ENCODE results near the gene ATAT1. TPM values are rescaled to one million over a fixed set of nuclear protein-coding genes. Genes with fewer than 3 reads are reported as not detected.

The ATAT1 gene
- total RNA-seq: 2.7 and 3.4 TPM in 2 replicates

DNA sequence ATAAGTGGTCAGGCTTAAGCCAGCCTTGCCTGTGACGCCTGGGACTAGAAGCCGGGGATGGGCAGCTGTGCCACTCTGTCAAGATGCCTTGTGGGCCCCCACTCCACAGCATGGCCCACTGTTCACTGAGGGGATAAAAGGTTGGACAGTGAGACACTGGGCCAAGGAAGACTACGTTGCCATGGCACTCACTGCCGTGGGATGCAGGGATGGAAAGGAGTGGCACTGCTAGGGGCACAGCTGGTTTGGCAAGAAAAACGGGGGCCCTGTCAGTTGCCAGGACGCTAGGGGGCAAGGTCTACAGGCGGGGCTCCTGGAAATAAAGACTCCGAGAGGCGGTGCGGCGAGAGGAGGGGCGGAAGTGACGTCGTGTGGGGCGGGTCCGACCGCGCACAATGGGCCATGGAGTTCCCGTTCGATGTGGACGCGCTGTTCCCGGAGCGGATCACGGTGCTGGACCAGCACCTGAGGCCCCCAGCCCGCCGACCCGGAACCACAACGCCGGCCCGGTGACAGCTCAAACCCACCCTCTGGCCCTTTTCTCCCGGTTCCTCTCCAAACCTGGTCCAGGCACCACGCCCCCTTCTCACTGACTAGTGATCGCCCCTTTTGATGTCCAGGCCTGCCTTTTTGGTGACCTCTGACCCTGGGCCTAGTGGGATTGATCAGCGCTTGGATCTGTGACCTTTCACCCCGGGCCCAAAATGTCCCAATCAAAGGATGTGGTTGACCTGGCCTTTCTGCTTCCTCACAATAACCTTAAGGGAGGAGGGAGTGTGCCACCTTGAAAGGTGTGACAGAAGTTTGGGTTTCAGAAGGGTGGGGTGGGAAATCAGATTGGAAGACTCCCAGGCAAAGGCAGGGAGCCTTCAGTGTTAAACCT is at the start of gene ATAT1:
Gene ATAT1 (plus strand): TSS at position 391 of the 883 bp plus-strand sequence.
- peak; percentile 55 to 89 for DNase-seq (ENCODE audit: low read depth in 2 of 2)

DNA sequence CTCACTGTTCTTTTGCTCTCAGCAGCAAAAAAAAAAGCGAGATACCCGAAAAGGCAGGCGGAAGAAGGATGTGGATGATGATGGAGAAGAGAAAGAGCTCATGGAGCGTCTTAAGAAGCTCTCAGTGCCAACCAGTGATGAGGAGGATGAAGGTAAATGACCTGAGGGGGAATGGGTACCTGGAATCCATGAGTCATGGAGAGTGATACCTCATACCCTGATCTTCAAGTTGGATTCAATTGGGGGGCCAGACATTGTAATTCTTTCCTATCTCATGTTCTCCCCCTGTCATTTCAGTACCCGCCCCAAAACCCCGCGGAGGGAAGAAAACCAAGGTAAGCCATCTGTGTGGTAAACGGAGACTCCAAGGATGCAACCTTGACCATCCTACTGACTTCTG is 48.6 kb upstream of the ATAT1 start:
- DNase-seq (ENCODE audit: low read depth in 2 of 2): no peak

DNA sequence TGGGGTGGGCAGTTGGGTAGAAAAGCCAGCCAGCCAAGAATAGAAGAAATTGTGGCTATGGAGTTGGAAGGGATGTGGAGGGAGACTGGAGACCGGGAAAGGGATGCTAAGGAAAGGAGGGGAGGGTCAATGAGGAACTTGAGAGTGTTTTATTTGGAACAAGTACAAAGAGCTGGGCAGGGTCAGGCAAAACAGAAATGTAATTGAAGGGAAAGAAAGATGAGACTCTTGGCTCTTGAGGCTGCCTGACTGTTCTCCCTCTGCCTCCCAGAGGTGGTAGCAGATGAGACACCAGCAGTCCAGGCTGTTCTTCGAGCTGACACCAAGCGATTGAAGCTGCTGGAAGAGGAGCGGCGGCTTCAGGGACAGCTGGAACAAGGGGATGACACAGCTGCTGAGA is 42.8 kb upstream of the ATAT1 start:
- no peak for DNase-seq (ENCODE audit: low read depth in 2 of 2)

DNA sequence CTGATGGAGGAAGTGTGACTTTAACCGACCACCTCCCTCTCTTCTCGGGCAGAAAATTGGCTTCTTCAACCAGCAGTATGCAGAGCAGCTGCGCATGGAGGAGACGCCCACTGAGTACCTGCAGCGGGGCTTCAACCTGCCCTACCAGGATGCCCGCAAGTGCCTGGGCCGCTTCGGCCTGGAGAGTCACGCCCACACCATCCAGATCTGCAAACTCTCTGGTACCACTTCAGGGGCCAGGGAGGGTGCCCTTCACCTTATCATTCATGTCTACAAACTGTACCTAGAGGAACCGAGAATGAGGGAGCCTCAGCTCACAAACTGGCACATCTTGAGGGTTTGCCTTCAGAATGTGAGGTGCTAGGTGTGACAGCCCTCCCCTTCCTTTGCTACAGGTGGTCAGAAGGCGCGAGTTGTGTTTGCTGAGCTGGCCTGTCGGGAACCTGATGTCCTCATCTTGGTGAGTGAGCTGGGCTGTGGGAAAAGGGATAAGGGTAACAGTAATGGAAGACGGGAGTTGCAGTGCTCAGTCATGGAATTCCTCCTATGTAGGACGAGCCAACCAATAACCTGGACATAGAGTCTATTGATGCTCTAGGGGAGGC is 36.8 kb upstream of the ATAT1 start:
- DNase-seq (ENCODE audit: low read depth in 2 of 2): no peak

DNA sequence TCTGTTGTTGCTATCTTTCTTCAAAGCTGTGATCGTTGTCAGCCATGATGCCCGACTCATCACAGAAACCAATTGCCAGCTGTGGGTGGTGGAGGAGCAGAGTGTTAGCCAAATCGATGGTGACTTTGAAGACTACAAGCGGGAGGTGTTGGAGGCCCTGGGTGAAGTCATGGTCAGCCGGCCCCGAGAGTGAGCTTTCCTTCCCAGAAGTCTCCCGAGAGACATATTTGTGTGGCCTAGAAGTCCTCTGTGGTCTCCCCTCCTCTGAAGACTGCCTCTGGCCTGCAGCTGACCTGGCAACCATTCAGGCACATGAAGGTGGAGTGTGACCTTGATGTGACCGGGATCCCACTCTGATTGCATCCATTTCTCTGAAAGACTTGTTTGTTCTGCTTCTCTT is 36.2 kb upstream of the ATAT1 start:
- DNase-seq (ENCODE audit: low read depth in 2 of 2): no peak

DNA sequence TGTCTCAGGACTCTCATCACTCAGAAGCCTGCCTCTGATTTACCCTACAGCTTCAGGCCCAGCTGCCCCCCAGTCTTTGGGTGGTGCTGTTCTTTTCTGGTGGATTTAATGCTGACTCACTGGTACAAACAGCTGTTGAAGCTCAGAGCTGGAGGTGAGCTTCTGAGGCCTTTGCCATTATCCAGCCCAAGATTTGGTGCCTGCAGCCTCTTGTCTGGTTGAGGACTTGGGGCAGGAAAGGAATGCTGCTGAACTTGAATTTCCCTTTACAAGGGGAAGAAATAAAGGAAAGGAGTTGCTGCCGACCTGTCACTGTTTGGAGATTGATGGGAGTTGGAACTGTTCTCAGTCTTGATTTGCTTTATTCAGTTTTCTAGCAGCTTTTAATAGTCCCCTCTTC is 35.7 kb upstream of the ATAT1 start:
- no peak for DNase-seq (ENCODE audit: low read depth in 2 of 2)

DNA sequence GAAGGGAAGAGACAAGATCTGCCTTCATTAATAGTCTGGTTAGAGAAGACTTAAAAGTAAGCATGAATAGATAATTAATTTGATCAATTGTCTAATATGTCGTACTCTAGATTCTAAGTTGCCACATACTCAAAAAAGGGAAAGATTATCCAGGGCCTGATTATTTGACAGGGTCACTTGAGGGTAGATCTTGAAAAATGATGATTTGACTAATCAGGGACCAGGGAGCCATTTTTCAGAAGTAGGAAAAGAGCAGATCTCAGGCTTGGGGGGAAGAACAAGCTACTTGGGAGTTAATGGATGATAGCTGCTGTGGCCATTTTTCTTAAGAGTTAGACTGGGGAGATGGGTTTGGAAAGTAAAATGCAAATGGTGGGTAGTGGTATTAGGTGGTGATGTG is 34.4 kb upstream of the ATAT1 start:
- no peak for DNase-seq (ENCODE audit: low read depth in 2 of 2)

DNA sequence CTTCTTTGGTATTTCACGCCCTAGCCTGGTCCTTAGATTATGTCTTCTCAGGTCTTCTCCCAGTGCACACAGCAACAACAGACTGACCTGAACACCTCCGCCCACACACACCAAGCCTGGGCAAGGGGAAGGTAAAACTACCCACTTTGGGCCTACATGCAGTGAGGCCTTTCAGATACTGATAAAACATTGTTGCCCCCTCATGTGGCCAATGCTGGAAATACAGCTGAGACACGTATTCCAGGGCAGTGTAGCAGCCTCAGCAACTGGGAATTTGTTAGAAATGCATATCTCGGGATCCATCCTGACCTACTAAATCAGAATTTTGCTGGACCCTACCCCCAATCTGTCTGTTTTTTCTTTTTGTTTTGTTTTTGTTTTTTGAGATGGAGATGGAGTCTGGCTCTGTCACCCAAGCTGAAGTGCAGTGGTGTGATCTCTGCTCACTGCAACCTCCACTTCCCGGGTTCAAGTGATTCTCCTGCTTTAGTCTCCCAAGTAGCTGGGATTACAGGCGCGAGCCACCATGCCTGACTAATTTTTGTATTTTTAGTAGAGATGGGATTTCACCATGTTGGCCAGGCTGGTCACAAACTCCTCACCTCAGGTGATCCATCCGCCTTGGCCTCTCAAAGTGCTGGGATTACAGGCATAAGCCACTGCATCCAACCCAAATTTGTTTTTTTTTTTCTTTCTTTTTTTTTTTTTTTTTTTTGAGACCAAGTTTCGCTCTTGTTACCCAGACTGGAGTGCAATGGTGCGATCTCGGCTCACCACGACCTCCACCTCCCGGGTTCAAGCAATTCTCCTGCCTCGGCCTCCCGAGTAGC is 29.1 kb upstream of the ATAT1 start:
- DNase-seq (ENCODE audit: low read depth in 2 of 2): peak; percentile 75 to 83

DNA sequence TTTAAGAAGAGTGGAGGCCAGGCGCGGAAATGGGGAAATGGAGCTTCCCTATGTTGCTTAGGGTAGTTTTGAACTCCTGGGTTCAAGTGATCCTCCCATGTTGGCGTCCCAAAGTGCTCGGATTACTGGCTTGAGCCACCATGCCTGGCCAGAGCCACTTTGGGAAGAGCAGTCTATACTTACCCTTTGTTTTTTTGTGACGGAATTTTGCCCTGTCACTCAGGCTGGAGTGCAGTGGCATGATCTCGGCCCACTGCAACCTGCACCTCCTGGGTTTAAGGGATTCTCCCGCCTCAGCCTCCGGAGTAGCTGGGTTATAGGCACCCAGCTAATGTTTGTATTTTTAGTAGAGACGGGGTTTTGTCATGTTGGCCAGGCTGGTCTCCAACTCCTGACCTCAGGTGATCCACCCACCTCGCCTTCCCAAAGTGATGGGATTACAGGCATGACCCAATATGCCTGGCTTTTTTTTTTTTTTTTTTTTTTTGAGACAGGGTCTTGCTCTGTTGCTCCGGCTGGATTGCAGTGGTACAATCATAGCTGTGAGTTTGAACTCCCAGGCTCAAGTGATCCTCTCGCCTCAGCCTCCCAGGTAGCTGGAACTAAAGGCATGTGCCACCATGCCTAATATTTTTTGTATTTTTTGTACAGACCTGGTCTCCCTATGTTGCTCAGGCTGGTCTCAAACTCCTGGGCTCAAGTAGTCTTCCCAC is 27.6 kb upstream of the ATAT1 start:
- DNase-seq (ENCODE audit: low read depth in 2 of 2): no peak

DNA sequence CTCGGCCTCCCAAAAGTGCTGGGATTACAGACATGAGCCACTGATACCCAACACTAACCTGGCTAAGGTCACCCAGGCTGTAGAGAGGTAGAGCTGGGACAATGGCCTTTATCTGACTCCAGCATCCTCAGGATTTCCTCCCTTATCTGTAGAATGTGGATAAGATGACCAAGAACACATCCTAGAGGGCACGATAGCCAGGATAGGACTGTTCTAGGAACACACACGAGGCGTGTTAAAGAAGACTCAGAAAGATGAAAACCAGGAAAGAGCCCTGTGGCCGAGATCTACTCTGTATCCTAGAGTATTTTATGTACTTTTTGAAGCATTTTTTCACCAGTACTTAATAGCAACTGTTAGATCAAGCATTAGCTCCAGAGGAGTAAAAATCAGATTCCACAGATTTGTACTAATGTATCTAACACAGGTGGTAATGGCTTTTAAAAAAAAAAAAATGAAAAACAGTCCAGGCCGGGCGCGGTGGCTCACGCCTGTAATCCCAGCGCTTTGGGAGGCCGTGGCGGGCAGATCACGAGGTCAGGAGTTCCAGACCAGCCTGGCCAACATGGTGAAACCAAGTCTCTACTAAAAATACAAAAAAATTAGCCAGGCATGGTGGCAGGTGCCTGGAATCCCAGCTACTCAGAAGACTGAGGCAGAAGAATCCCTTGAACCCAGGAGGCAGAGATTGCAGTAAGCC is 26.9 kb upstream of the ATAT1 start:
- DNase-seq (ENCODE audit: low read depth in 2 of 2): peak in 1 of 2 donors; percentile 28

DNA sequence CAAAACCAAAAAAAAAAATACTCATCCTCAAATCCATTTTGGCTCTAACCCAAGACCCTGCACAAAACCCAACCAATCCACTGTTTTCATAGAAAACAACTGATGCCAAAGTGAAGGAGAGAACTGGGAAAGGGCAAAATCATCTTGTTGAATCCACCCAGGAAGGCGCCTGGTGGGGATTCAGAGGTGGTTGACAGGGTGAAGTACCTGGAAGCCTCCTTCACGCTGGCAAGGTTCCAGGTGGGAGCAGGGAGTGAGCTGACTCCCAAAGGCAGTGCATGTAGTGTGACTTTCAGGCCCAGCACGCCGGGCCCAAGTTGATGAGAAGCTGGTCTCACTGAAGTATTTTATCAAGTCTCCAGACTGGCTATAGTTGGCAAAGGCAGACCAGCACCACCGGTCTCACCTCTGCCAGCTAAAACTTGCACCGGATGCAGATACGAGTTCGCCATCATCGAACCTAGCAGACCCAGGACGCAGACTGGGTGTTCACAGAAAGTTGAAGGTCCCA is 26.2 kb upstream of the ATAT1 start:
- no peak for DNase-seq (ENCODE audit: low read depth in 2 of 2)

DNA sequence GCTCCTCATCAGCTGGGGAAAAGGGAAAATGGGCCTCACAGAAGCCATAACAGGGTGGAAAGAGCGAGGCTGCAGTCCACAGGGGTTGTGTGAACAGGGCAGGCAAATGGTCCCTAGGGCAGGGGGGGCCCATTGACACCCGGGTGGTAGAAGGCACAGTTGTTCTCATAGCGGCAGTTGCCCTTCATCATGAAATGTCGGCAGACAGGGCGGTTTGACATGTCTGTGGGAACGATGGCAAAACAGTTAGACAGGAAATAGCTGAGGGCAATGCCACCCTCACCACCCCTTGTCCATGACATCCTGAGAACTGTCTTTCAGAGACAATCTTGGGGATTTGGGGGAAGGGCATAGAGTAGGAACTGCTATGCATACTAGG is 25.2 kb upstream of the ATAT1 start:
- no peak for DNase-seq (ENCODE audit: low read depth in 2 of 2)

DNA sequence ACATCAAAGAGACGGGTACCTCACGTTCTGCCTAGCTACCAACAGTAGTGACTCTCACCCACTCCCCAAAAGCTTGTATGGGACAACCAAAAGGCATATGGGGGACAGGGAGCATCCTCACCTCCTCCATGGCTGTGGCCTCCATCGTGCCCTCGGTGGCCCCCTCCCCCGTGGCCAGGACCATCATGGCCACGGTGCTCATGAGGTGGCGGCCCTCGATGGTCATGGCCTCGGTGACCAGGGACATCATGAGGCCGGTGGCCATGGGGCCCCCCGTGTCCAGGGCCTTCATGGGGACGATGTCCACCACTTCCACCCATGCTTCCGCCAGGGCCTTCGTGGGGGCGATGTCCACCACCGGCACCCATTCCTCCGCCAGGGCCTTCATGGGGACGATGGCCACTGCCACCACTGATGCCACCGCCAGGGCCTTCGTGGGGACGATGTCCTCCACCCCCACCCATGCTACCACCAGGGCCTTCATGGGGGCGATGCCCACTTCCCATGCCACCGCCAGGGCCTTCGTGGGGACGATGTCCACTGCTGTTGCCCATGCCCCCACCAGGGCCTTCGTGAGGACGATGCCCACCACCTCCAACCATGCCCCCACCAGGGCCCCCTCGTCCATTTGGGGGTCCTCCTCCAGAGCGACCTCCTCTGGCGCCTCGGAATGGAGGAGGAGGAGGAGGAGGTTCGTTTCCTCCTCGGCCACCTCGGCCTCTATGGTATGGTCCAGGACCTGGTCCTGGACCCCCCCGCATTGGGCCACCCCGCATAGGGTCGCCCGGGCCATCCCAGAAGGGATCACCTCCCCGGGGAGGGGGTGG is 24.6 kb upstream of the ATAT1 start:
- no peak for DNase-seq (ENCODE audit: low read depth in 2 of 2)

DNA sequence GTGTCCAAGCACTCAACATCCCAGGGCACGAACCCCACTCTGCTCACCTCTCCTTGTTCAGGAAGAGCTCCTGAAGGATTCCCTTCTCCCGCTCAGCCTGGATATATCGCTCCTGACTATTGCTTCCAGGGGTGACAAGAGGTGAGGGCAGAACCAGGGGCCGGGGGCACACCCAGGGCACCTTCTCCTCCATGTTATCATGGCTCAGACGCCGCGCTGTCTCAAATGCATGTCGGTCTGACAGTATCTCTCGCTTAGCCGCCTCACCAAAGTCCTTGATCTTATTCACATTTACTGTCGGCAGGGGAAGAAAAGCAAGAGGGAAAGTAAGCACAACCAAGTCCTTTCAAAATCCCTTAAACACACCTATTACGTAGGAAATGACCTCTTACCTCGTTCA is 22.7 kb upstream of the ATAT1 start:
- DNase-seq (ENCODE audit: low read depth in 2 of 2): no peak

DNA sequence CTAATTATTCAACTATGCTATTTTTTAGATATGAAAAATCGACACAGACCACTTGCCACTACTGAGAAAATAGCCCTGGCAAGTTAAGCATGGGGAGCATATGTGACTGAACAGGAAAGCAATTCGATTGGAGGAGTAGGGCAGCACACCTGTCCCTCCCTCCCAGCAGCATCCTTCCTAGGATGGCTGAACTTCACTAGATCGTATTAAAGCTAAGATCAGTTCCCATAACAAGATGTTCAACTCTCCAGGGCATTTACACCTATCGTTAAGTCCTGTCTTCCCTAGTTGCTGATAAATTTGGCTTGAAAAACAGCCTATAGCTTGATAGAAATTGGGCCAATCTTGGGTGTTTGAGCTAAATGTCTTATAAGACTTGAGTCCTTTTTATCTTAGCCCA is 16.6 kb upstream of the ATAT1 start:
- DNase-seq (ENCODE audit: low read depth in 2 of 2): no peak

DNA sequence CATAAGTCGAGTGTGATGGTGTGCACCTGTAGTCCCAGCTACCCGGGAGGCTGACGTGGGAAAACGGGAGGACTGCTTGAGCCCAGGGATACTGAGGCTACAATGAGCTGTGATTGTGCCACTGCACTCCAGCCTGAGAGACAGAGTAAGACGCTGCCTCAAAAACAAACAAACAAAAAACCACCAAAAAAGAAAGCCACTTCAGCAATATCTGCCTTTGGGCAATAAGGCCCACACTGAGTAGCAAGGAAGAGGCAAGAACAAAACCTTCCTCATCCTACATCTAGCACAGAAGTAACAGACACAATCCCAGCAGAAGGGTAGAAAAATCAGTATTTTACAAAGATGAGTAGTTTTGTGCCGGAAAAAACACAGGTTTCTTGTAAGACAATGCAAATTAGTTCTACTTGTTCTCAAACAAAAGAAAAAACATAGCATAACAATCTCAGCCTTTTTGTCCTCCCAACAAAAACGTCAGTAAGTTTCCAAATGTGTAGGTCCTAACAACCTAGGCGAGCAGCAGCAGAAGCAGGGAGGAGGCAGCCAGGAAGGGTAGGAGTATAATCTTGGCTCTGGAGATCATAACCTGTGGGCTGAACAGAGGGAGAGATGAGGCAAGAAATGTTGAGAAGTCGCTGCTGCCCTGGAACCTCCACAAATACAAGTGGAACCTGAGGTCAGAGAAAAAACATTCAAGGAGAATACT is 15.4 kb upstream of the ATAT1 start:
- no peak for DNase-seq (ENCODE audit: low read depth in 2 of 2)

DNA sequence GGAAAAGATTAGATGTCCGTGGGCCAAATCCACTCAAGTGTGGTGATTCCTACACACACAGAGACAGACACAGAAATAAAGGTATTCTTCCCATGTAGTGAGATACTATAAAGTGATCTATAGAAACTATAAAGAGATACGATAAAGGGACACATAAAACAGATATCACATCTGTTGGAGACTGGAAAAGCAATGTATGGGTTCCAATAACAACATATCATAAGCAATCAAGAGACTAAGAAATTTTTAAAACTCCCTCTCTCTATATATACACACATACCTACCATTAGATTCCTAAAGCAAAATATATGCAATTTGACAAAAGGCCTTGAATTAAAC is 14.8 kb upstream of the ATAT1 start:
- no peak for DNase-seq (ENCODE audit: low read depth in 2 of 2)

DNA sequence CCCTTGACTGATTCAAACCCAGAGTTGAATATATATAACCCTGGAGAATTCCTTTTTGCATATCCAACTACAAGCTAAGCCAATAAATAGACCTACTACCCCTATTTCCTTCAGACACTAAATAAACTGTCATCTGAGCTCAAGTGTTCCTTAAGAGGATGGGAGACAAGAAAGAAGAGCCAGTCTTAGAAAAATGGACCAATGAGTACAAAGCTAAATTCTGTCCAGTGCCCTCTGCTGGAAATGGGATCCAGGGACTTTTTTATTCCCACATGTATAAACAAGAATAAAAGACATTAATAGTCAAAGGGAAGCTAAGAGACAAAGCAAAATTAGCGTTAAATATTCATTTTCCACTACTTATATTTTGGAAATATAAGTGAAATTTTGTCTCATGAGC is 14.5 kb upstream of the ATAT1 start:
- DNase-seq (ENCODE audit: low read depth in 2 of 2): peak in 1 of 2 donors; percentile 44

DNA sequence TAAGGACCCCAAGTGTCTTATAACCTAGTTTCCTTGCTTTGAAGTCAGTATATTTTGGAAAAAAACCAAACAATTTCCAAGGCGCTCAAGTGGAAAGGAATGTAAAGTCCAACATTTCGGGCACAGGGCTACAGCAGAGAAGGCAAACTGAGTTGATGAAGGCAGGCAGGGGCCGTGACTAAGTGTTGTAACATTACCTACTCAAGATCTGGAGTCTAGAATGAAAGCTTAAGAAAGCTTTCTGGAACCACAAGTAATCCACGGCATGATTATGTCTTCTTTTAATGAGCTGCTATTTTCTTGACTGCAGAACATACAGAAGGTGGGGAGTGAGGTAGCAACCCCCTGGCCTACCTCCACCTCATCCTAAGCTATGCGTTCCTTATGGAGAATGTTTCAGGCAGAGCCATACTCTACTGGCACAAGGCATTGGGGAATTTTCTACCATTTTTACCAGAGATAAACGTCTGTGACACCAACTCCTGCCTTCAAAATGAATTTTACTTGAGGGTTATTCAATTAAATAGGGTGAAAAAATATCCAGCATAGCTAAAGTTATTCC is 13.9 kb upstream of the ATAT1 start:
- no peak for DNase-seq (ENCODE audit: low read depth in 2 of 2)

Measured in dermis microvascular lymphatic vessel endothelial cell (primary cell).